NCI-H146 treated with DMSO at 0.1 percent for 48 hours (cell line): ENCODE results near the gene ARHGAP4.

Source experiments
- DNase-seq: peaks from one replicate; lab custom pipeline; 2025; ENCODE audit not compliant: unreplicated experiment; lab: John Stamatoyannopoulos, UW

ARHGAP4 gene

DNA sequence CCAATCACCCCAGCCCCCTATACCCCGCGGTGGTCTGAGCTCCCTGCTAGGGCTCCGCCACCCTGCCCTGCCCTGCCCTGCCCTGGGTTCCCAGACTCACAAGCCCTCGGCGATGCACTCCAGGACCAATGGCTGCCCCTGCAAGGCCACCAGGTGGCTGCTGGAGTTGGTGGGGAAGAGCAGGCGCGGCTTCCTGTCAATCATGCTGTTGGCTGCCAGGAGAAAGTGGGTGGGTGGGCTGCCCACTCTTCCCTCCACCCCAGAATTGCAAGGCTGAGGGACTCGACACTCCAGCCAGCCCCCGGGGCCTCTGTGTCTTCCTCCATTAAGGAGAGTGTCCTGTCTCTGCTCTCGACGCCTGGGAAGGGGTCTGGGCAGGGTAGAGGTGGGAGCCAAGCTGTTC lies 55.8 kb downstream of the ARHGAP4 start:
- no peak for DNase-seq

DNA sequence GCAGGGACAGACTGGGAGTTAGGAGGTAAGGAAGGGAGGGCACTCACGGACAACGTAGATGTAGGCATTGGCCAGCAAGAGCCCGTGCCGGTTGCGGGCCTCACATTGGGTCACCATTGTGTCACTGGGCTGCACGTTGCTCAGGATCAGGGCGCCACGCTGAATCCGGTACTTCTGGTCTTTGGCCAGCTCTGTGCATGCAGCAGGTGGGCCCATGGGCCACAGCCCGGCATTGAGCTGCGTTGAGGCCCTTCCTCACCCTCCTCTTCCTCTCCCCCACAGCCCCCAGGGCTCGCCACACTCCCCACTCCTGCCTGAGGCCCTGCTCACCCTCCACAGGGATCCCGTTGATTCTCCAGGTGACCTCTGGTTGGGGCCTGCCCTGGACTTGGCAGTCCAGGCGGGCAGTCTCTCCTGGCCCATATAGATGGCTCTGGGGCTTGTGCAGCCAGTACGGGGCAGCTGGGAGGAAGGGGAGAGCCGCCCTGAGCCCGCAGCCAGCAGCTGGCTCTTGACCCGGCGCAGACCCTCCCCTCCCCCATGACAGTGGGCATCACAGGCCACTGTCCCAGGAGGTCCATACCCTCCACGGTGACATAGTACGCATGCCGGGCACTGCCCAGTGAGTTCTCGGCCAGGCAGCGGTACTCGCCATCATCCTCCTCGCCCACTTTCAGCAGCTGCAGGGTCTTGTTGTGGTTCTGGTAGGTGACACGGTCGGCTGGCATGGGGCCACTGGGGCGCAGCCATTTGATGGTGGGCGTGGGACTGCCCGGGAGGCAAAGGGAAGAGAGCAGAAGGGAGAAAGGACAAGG lies 56.4 kb downstream of the ARHGAP4 start:
- DNase-seq, result no peak

DNA sequence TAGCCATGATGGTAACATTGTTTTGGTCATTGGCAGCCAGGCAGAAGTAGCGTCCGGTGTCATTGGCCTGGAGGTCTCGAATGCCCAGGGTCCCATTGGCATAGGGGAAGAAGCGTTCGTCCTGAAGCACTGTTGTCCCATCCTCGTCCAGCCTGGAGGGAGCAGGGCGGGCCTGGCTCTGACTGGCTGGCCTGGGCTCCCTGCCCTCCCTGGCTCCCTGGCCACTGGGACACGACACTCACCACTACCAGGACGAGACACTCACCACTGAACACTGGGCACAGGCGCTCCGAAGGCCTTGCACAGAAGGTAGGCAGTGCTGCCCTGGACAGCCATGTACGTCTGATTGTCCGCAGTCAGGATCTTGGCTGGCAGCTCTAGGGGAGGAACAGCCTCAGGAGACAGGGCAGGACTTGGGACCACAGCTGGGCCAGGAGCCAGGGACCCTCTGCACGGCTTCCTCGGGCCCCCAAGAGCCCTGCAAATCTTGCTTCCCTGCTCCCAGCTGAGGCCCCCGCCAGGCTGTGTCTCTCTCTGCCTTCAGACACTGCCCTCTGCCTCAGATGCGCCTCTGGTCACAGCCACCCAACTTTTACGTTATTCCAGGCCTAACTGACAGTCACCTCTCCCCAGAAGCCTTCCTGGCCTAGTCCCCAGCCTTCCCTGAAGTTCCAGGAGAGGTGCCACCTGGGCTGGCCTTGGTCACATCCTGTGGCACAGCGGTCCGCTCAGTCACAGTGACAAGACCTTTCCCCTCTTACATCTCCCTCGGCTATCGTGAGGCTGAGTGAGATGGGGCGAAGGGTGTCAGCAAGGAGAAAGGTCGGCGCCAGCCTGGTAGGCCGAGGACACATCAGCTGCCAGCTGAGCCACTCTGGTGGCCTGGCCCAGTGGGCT lies 57.2 kb downstream of the ARHGAP4 start:
- DNase-seq, result no peak

DNA sequence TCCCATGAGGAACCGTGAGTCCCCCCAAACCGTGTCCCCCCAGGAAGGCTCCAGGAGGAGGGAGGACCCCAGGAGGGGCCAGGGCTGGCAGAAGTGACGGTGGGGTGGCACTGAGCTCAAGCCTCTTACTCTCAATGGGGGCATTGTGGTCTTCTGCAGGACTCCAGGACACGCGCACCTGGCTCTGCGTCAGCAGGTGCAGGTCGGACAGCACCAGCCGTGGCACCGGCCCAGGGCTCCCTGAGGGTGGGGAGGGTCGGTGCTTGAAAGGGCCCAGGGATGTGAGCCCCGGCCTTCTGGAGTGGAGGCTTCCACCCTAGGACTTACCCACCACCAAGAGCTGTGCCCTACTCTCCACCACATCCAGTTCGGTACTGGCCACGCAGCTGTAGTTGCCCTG lies 58.4 kb downstream of the ARHGAP4 start:
- no peak for DNase-seq

DNA sequence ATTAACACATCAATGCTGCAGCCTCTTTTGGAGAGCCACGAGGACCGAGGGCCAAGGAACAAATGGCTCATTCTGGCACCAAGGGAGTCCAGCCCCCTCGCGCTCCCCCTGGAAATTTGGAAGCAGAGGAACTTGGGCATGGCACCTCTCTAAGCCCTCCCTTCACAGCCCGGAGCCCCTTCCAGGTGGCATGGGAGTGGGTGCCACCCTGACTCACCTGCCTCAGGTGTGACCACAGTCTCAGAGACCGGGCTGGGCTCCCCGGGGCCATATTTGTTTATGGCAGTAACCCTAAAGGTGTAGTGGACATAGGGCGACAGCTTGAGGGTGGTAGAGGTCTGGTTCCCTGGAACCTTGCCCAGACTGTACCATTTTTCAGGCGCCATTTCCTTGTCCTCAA lies 58.9 kb downstream of the ARHGAP4 start:
- no peak for DNase-seq

DNA sequence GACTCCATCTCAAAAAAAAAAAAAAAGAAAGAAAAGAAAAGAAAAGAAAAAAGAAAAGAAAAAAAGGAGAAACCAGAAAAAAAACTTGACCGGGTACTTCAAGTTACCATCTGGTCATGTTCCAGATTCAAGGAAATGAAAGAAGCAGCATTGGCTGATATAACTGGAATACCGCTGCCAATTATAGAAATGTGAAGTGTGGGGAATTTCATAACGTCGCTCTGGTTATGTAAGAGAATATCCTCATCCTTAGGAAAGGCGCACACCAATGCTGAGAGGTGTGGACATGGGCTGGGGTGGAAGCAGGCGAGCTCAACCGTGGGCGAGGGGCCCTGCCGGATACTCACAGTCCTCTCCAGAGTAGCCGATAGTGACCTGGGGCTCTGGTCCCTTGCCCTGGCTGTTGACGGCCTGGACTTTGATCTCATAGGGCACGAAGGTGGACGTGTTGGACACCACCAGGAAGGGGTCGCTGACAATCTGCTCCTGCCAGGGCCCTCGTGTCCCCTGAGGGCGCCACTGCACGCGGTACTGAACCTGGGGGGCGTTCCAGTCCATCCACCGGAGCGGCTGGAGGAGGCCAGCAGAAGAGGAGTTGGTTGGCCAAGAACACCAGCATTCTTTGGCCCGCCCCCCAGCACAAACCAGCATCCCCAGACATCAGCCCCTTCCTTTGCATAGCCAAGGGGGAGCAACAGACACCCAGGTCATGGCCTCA lies 59.6 kb downstream of the ARHGAP4 start:
- no peak for DNase-seq

DNA sequence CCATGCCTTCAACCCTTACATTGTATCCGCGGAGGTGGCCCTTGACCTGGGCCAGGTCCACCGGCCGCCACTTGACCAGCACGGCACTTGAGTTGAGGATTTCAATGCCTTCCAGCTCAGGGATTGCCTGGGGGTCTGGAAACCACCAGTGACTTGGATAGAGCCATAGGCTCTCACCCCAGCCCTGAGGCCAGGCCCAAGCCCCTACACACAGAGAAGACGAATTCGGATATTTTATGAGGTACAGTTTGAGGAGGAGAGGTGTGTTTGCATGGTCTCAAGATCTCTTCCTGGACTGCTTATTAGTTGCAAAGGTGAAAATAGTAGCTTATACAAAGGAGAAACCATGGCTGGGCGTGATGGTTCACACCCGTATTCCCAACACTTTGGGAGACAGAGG lies 60.4 kb downstream of the ARHGAP4 start:
- DNase-seq, result no peak

DNA sequence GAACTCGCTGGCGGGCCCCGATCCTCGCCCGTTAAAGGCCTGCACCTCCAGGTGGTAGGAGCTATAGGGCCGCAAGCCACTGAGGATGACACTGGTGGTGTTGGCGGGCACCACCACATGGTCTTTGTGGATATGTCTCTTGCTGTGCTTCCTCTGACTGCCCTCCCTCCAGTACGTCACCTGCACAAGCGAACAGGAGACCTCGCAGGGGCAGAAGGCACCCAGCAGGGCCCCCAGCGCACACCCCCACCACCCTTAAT lies 60.8 kb downstream of the ARHGAP4 start:
- no peak for DNase-seq

DNA sequence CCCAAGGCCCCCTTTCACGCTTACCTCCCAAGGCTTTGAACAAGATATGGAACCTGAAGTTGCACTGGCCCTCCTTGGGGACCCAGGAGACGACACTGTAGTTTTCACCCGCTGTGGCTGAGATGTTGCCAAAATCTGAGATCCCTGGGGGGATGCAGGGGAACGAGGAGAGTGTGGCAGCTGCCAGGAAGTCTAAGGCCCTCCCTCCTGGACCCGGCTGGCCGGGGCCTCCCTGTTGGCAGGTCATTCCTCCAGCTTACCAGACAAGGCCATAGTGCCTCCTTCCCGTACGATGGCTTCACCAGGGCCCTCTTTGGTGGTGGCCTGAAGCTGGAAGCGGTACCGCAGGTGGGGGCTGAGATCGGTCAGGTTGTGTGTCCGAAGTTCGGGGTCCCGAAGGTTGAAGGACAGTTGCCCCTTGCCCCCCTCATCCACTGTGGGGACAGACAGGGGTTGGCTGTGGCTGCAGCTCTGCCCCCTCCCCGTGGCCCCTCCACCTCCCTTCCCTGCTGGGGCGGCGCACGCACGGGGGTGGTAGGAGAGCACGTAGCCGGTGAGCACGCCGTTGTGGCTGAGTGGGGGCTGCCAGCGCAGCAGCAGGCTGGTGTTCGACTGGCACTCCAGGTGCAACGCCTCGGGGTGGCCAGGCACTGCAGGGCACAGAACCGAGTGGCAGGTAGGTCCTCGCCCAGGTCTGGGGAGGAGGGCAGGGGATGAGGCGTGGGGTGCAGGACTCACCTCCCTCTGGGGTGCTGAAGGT lies 61.3 kb downstream of the ARHGAP4 start:
- no peak for DNase-seq

DNA sequence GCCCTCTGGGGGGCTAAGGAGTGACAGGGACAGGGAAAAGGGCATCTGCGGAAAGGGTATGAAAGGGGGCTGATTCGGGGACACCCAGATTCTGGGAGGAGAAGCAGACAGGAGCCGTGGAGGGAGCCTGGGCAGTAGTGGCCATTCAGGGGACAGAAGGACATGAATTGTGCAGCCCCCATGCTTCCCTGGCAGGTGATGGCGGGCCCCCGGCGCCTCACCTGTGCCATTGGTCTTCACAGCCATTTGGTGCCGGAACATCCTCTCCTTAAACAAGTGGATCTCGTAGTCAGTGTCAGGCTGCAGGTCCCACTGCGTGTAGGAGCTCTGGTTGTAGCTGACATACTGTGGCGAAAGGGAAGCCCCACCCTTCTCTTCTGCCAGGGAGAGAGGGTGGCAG lies 62.0 kb downstream of the ARHGAP4 start:
- no peak for DNase-seq

DNA sequence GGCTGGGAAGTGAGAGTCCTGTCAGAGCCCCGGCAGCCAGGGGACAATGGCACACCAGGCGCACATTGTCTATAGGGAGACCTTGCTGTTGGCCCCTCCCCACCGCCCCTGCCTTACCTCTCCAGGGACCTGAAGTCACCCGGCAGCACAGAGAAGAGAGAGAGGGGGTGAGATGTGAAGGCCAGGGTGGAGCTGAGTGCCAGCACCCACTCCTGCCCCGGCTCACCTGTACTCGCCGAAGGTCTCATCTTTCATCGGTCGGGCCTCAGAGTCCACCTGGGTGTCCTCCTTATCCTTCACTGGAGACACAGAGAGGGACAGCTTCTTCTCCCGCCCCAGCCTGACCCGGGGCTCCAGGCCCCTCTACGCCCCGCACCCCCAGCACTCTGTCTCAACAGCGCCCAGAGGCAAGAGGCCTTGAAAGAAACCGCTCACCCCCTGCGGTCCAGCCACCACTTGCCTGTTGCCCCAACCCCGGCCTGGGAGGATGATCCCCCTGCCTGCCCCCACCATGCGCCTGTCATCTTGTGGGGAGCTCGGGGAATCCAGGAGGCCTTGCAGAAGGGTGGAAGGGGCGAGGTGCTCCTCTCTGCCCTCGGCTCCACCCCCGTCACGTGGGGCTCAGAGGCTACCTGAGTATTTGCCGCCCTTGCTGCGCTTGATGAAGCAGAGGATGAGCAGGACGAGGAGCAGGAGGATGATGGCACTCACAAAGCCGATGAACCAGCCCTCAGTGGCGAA lies 62.6 kb downstream of the ARHGAP4 start:
- no peak for DNase-seq

DNA sequence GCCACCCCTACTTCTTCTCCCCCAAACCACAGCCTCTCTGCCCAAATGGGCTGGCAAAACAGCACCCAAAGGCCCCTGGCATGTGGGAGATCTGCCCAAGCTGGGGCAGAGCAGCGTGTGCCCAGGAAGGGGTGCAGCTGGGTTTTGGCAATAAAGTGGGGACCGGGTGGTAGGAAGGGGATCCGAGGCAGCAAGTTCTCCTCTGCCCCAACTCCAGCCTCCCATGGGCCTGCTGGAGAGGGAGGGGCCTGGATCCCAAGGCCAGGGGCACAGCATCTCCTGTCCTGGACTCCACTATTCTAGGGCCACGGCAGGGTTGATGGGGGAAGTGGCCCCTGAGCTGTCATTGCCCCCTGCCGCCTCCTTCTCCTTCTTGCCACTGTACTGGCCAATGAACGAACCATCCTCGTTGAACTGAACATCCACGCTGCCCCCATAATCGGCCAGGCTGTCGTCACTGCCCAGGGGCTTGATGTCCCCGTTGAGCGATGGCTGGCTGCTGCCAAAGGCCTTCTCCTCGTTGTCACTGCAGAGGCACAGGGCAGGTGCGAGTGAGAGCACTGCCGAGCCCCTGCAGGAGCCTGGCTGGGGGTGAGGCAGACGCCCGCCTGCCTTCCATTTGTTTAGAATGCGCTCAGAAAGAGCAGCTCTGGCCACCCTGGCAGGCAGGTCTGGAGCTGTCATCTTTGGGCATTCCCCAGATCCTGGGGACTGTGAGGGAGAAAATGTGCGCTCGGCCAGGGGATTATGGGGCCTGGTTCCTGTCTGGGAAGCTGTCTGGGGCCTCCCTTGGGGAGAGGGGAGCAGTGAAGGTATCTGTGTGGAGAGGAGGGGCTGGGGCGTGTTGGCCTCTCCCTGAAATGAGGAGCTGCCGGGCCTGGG lies 63.5 kb downstream of the ARHGAP4 start:
- no peak for DNase-seq

DNA sequence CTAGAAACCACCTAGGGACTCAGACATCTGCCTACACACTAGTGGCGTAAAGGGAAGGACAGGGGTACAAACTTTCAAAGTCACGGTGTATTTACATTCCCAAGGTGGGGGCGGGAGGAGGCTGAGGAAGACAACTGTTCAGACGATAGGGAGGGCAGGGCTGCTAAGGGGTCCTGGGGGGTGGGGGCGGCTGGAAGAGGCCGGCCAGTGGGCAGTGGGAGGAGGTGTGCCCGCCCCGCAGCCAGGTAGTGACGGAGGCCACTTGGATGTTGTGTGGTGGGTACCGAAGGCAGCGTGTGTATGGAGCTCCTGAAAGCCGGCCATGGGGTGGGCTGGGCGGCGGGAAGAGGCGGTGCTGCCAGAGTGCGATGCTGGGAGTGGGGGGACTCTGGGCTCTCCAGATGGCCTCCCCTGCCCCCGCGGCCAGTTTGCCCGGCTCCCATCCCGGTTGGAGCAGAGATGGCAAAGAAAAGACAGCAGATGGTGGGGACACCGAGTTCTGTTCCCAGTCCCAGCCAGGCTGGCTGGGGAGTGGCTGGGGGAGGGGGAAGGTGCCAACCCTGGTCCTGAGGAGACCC lies 64.2 kb downstream of the ARHGAP4 start:
- DNase-seq, result no peak

DNA sequence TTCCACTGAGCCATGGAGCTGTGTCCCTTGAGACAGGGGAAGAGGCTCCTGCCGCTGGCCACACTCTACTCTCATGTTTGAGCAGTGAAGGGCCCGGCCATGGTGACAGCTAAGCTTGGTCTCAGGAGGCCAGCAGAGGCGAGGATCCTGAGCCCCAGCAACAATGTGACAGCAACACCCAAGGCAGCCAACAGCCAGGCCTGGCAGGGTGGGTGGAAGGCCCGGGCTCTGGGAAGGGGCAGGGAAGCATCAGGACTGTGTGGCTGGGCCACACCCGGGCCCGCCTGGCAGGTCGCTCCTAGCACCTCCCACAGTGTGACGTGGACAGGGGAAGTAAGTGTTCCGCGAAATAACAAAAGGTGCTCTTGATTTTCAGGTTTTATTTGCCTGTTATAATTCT lies 64.9 kb downstream of the ARHGAP4 start:
- DNase-seq, result no peak
